Left forelimb (tissue), 1 donor: ENCODE results near the gene LZTR1.

Experiments
- DNase-seq: peaks from one replicate; pipeline ENCODE4 v3.0.0-alpha.2; 2018; ENCODE audit warnings: low spot score

The LZTR1 gene

GRCh38 chr22:21015466-21016006 lies 33.4 kb downstream of the LZTR1 start:
- DNase-seq = no peak

GRCh38 chr22:21016644-21017420 lies 34.7 kb downstream of the LZTR1 start:
- DNase-seq = no peak

- no peak for DNase-seq
These were observed 36.2 kb downstream of the LZTR1 start for GRCh38 chr22:21018314-21018713.

- no peak for DNase-seq
These were observed 38.8 kb downstream of the LZTR1 start for GRCh38 chr22:21020802-21021429.

GRCh38 chr22:21022507-21022906 lies 40.4 kb downstream of the LZTR1 start:
- DNase-seq = no peak

GRCh38 chr22:21022955-21023614 lies 41.0 kb downstream of the LZTR1 start:
- no peak for DNase-seq

- DNase-seq = no peak
These were observed 43.2 kb downstream of the LZTR1 start for GRCh38 chr22:21025266-21025665.

- DNase-seq = no peak
These were observed 44.0 kb downstream of the LZTR1 start for GRCh38 chr22:21025763-21026755.

- no peak for DNase-seq
These were observed 44.9 kb downstream of the LZTR1 start for GRCh38 chr22:21026783-21027692.

- no peak for DNase-seq
These were observed 46.5 kb downstream of the LZTR1 start for GRCh38 chr22:21028277-21029251.

GRCh38 chr22:21029486-21030025 lies 47.5 kb downstream of the LZTR1 start:
- no peak for DNase-seq

GRCh38 chr22:21030032-21030431 lies 47.9 kb downstream of the LZTR1 start:
- DNase-seq = no peak

- DNase-seq = no peak
These were observed 48.8 kb downstream of the LZTR1 start for GRCh38 chr22:21030621-21031544.

- no peak for DNase-seq
These were observed 49.5 kb downstream of the LZTR1 start for GRCh38 chr22:21031545-21032036.

- no peak for DNase-seq
These were observed 50.2 kb downstream of the LZTR1 start, which contains the start of gene SLC7A4 for GRCh38 chr22:21032037-21032867. SLC7A4 (minus strand) TSS chr22:21032561; CDS start chr22:21031812, 749 bp downstream.

GRCh38 chr22:21032868-21033688 lies 51.0 kb downstream of the LZTR1 start:
- DNase-seq = no peak
